Skeletal muscle tissue (tissue), 4 donors: ENCODE results near the gene EXOC5. TPM values are rescaled to one million over a fixed set of nuclear protein-coding genes. Genes with fewer than 3 reads are reported as not detected.
A peak's percentile ranks its signal among the peaks of the same experiment; 100 is the strongest.

Experiments used
- H3K27ac ChIP-seq: one replicate; pipeline ENCODE4 v1.7.0; 2013; ENCODE audit warnings: mild to moderate bottlenecking, low read depth, low read length, inconsistent platforms
- H3K27me3 ChIP-seq, 3 donors: one replicate each; pipeline ENCODE4 v1.7.0; 2013; ENCODE audit warnings: low read length in 3 of 3; ENCODE audit not compliant: control insufficient read depth in 3 of 3, insufficient read depth in 3 of 3
- H3K36me3 ChIP-seq, 3 donors: one replicate each; pipeline ENCODE4 v1.7.0; 2013; ENCODE audit warnings: low read length in 3 of 3; ENCODE audit not compliant: control insufficient read depth in 3 of 3, insufficient read depth in 3 of 3
- H3K4me1 ChIP-seq, 3 donors: one replicate each; pipeline ENCODE4 v1.7.0; 2013; ENCODE audit warnings: low read length in 3 of 3, mild to moderate bottlenecking in 3 of 3; ENCODE audit not compliant: control insufficient read depth in 3 of 3, insufficient read depth in 3 of 3
- H3K4me3 ChIP-seq, 3 donors: one replicate each; pipeline ENCODE4 v1.7.0; 2013; ENCODE audit warnings: low read length in 3 of 3
- H3K9ac ChIP-seq, 3 donors: one replicate each; pipeline ENCODE4 v1.7.0; 2013; ENCODE audit warnings: low read length in 3 of 3, mild to moderate bottlenecking in 3 of 3, moderate library complexity in 2 of 3, low read depth in 1 of 3
- H3K9me3 ChIP-seq, 3 donors: one replicate each; pipeline ENCODE4 v1.7.0; 2013; ENCODE audit warnings: low read length in 3 of 3; ENCODE audit not compliant: control insufficient read depth in 3 of 3
- total RNA-seq: library from RNA; depleted of rRNA; stranded (reverse); fragments of >200 nt; gene quantifications from one replicate; pipeline ENCODE4 v1.2.3, GENCODE V29; 2014
- donor health status: Osteomylitis.

Gene EXOC5
- total RNA-seq, 1 donor from 2014 or later, result 27.1 TPM

- Histone ChIP-seq H3K4me3 (no peak overlapping the region), H3K27ac (no peak overlapping the region), H3K9me3 (no peaks in the 10 kb centered on the region), H3K36me3 (peaks cover 2 to 25% (median 22%) of the 10 kb centered on the region in 3 donors), H3K4me1 (no peaks in the 10 kb centered on the region), H3K9ac (no peak overlapping the region), H3K27me3 (no peaks in the 10 kb centered on the region)
Measured at GRCh38 chr14:57291692-57292647, 23.3 kb upstream of the EXOC5 start.

- no peaks in the 10 kb centered on the region for H3K27me3 ChIP-seq
- no peaks in the 10 kb centered on the region for H3K4me1 ChIP-seq
- no peak overlapping the region for H3K4me3 ChIP-seq
- H3K27ac ChIP-seq, result no peak overlapping the region
- no peaks in the 10 kb centered on the region for H3K9me3 ChIP-seq
- H3K9ac ChIP-seq, result no peak overlapping the region
- peaks cover 3 to 37% (median 30%) of the 10 kb centered on the region in 3 donors for H3K36me3 ChIP-seq
Measured at GRCh38 chr14:57290751-57291150, 22.0 kb upstream of the EXOC5 start.

GRCh38 chr14:57287745-57288144, 19.0 kb upstream of the EXOC5 start:
- H3K9me3 ChIP-seq, result no peaks in the 10 kb centered on the region
- H3K36me3 ChIP-seq, result peaks cover 5 to 48% (median 39%) of the 10 kb centered on the region in 3 donors

GRCh38 chr14:57277062-57277461, 8.4 kb upstream of the EXOC5 start:
- H3K27ac ChIP-seq, result no peak overlapping the region
- H3K9me3 ChIP-seq, result no peaks in the 10 kb centered on the region
- H3K9ac ChIP-seq, result no peak overlapping the region
- no peaks in the 10 kb centered on the region for H3K27me3 ChIP-seq
- H3K4me3 ChIP-seq, result no peak overlapping the region
- peaks cover 8 to 23% (median 9%) of the 10 kb centered on the region in 3 donors for H3K36me3 ChIP-seq
- no peaks in the 10 kb centered on the region for H3K4me1 ChIP-seq

More at GRCh38 chr14:57287745-57288144, 19.0 kb upstream of the EXOC5 start:
- Histone ChIP-seq H3K27me3 (no peaks in the 10 kb centered on the region), H3K4me3 (no peak overlapping the region), H3K9ac (no peak overlapping the region), H3K27ac (no peak overlapping the region), H3K4me1 (no peaks in the 10 kb centered on the region)

GRCh38 chr14:57275023-57275664, 6.4 kb upstream of the EXOC5 start:
- Histone ChIP-seq H3K27me3 (no peaks in the 10 kb centered on the region), H3K4me1 (peaks cover 9 to 11% (median 10%) of the 10 kb centered on the region in 3 donors), H3K4me3 (no peak overlapping the region), H3K27ac (no peak overlapping the region), H3K36me3 (peaks cover 3 to 18% (median 4%) of the 10 kb centered on the region in 3 donors), H3K9me3 (no peaks in the 10 kb centered on the region), H3K9ac (no peak overlapping the region)

GRCh38 chr14:57274551-57274950, 5.8 kb upstream of the EXOC5 start:
- Histone ChIP-seq H3K36me3 (peaks cover 3 to 18% (median 4%) of the 10 kb centered on the region in 3 donors), H3K27me3 (no peaks in the 10 kb centered on the region), H3K9ac (no peak overlapping the region), H3K27ac (no peak overlapping the region), H3K9me3 (no peaks in the 10 kb centered on the region), H3K4me1 (peaks cover 11 to 14% (median 12%) of the 10 kb centered on the region in 3 donors), H3K4me3 (no peak overlapping the region)

GRCh38 chr14:57273236-57273635, 4.5 kb upstream of the EXOC5 start:
- Histone ChIP-seq H3K27me3 (no peaks in the 10 kb centered on the region), H3K36me3 (peaks cover 3 to 14% (median 4%) of the 10 kb centered on the region in 3 donors), H3K27ac (no peak overlapping the region), H3K9ac (no peak overlapping the region), H3K4me3 (no peak overlapping the region), H3K4me1 (peaks cover 12 to 14% (median 14%) of the 10 kb centered on the region in 3 donors), H3K9me3 (no peaks in the 10 kb centered on the region)

- Histone ChIP-seq H3K4me3 (no peak overlapping the region), H3K27ac (no peak overlapping the region), H3K9ac (peak overlapping the region in 1 of 3 donors; percentile 27), H3K36me3 (no peaks in the 10 kb centered on the region), H3K9me3 (no peaks in the 10 kb centered on the region), H3K4me1 (peaks cover 12 to 24% (median 17%) of the 10 kb centered on the region in 3 donors), H3K27me3 (no peaks in the 10 kb centered on the region)
Measured at GRCh38 chr14:57266065-57266464, 2.6 kb downstream of the EXOC5 start.

- H3K9ac ChIP-seq, result no peak overlapping the region
Measured at GRCh38 chr14:57262117-57262516, 6.6 kb downstream of the EXOC5 start.

GRCh38 chr14:57261604-57262003, 7.1 kb downstream of the EXOC5 start:
- Histone ChIP-seq H3K36me3 (no peaks in the 10 kb centered on the region), H3K9me3 (no peaks in the 10 kb centered on the region), H3K27me3 (no peaks in the 10 kb centered on the region), H3K27ac (no peak overlapping the region), H3K4me1 (peaks cover 2 to 4% (median 3%) of the 10 kb centered on the region in 3 donors), H3K4me3 (no peak overlapping the region), H3K9ac (no peak overlapping the region)

More at GRCh38 chr14:57262117-57262516, 6.6 kb downstream of the EXOC5 start:
- Histone ChIP-seq H3K9me3 (no peaks in the 10 kb centered on the region), H3K27ac (no peak overlapping the region), H3K4me1 (peaks cover 2 to 6% (median 4%) of the 10 kb centered on the region in 3 donors), H3K4me3 (no peak overlapping the region), H3K36me3 (no peaks in the 10 kb centered on the region), H3K27me3 (no peaks in the 10 kb centered on the region)
